ENCODE data around the gene ESPN. TPM values are rescaled to one million over a fixed set of nuclear protein-coding genes. Genes with fewer than 3 reads are reported as not detected.
"Not testable (repeated sequence)": the region's sequence is repeated elsewhere in the genome, so short reads cannot be mapped to it uniquely, and the experiment has no call there.

Gene ESPN
- total RNA-seq, 1 donor from 2014 or later = 0.18 TPM

DNA sequence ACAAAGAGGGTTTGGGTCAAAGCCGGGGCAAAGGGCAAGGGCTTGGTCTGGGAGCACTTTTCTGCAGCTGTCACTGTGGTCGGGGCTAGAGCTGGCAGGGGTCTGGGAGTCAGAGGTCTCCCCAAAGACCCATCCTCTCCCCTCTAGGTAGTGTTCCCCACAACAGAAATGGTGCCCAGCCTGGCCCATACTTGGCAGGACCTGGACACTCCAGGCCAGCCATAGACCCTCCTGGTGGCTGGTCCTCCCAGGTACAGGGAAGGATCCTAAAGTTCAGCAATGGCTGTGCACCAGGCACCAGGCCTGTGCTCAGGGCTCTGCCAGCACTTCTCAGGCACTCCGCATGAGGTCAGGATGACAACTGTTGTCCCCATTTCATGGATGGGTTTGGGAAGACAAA lies 11.0 kb downstream of the ESPN start:
- POLR2A ChIA-PET = no interaction called here
- H3K27ac Mint-ChIP-seq = no peak overlapping the region
- peaks cover 38% of the 10 kb centered on the region for H3K27me3 Mint-ChIP-seq
- ATAC-seq (ENCODE audit: low read depth) (no peak), DNase-seq (no peak)
- TF ChIP-seq, protein P1, sequence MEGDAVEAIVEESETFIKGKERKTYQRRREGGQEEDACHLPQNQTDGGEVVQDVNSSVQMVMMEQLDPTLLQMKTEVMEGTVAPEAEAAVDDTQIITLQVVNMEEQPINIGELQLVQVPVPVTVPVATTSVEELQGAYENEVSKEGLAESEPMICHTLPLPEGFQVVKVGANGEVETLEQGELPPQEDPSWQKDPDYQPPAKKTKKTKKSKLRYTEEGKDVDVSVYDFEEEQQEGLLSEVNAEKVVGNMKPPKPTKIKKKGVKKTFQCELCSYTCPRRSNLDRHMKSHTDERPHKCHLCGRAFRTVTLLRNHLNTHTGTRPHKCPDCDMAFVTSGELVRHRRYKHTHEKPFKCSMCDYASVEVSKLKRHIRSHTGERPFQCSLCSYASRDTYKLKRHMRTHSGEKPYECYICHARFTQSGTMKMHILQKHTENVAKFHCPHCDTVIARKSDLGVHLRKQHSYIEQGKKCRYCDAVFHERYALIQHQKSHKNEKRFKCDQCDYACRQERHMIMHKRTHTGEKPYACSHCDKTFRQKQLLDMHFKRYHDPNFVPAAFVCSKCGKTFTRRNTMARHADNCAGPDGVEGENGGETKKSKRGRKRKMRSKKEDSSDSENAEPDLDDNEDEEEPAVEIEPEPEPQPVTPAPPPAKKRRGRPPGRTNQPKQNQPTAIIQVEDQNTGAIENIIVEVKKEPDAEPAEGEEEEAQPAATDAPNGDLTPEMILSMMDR (IDR thresholded peaks at IDR 0.05) = no peak
- intact Hi-C loops (cut with micrococcal nuclease) = no loop called here
- CTCF ChIA-PET = interaction anchor here (1.3 kb wide), 1 partner anchor 12 kb away, joined by 4 read pairs; no protein-coding TSS in a partner anchor
- H3K9me3 Mint-ChIP-seq = no peaks in the 10 kb centered on the region
- no peaks in the 10 kb centered on the region for H3K36me3 Mint-ChIP-seq (ENCODE audit: low read depth)
- H3K4me1 Mint-ChIP-seq = peaks cover 7% of the 10 kb centered on the region
- no peak overlapping the region for H3K4me3 Mint-ChIP-seq

DNA sequence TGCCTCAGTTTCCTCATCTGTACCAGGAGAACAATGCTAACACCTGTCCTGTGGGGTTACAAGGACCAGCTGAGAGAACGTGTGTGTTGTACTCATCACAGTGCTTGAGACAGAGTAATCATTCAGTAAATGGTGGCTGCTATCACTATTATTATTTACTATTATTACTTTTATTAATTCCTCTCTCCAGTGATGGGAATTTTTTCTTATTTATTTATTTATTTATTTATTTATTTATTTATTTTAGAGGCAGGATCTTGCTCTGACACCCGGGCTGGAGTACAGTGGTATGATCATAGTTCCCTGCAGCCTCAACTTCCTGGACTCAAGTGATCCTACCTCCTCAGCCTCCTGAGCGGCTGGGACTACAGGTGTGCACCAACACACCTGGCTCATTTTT lies 11.7 kb downstream of the ESPN start:
- H3K4me3 Mint-ChIP-seq; H3K4me1 Mint-ChIP-seq; H3K27ac Mint-ChIP-seq; ATAC-seq (ENCODE audit: low read depth); intact Hi-C loops (cut with micrococcal nuclease); H3K9me3 Mint-ChIP-seq; DNase-seq; POLR2A ChIA-PET; H3K36me3 Mint-ChIP-seq (ENCODE audit: low read depth): not testable (repeated sequence)
- CTCF ChIA-PET = interaction anchor here (0.8 to 1.7 kb wide), 2 partner anchors 10 to 187 kb away, joined by 3 to 6 read pairs; no protein-coding TSS in a partner anchor
- H3K27me3 Mint-ChIP-seq = peaks cover 39% of the 10 kb centered on the region

DNA sequence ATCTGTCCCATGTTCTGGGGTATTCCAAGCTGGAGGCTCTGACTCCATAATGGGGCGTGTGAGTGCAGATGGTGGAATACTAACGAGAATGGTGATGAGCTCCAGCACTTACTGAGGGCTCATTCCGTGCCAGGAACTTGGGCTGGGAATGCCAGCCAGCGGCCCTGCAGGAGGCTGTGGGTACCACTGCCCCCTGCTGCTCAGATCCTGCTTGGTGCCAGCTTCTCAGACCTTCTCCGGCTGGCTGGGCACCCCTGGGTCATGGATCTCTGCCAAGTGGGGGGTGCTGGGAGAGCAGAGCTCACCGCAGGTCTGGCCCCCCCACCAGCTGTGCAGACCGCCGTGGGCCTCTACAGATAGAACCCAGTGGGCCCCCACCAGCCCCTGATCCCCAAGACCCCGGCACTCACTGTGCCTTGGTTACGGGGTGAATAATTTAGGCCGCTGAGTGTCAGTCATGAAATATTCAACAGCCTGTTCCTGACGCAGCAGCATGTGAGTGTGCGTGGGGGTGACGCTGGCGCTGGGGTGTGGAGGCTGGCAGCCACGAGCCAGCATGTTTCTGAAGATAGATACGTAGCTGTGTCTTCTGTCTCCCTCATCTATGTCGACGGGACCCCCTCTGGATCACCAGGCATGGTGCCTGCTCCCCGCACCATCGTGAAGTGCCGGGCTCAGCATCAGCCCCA lies 12.6 kb downstream of the ESPN start:
- H3K27me3 Mint-ChIP-seq = peaks cover 44% of the 10 kb centered on the region
- POLR2A ChIA-PET; H3K4me1 Mint-ChIP-seq; H3K36me3 Mint-ChIP-seq (ENCODE audit: low read depth); H3K4me3 Mint-ChIP-seq; intact Hi-C loops (cut with micrococcal nuclease); DNase-seq; H3K9me3 Mint-ChIP-seq; H3K27ac Mint-ChIP-seq; ATAC-seq (ENCODE audit: low read depth): not testable (repeated sequence)
- CTCF ChIA-PET = interaction anchor here (0.7 to 2.8 kb wide), 10 partner anchors 10 to 191 kb away, joined by 3 to 26 read pairs (median 5); partner anchors contain the start of genes NOL9 and PLEKHG5

DNA sequence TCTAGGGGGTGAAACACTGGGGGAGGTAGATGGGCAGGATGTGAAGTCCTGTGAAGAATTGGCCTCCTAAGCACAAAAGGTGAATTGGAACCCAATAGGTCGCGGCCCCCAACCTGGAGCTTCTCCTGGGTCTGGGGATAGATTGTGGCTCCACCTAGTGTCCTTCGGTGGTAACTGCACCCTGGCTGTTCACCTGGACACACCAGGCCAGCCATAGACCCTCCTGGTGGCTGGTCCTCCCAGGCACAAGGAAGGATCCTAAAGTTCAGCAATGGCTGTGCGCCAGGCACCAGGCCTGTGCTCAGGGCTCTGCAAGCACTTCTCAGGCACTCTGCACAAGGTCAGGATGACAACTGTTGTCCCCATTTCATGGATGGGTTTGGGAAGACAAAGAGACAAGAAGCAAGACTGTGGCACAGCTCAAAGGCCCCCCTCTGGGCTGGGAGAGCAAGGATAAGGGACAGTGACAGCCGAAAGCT lies 13.5 kb downstream of the ESPN start:
- Mint-ChIP-seq H3K9me3 (no peaks in the 10 kb centered on the region), H3K27ac (no peak overlapping the region), H3K27me3 (peaks cover 44% of the 10 kb centered on the region), H3K4me3 (no peak overlapping the region), H3K4me1 (peaks cover 7% of the 10 kb centered on the region), H3K36me3 (ENCODE audit: low read depth) (no peaks in the 10 kb centered on the region)
- ChIA-PET POLR2A (no interaction called here), CTCF (interaction anchor here (0.7 to 2.8 kb wide), 10 partner anchors 11 to 191 kb away, joined by 3 to 26 read pairs (median 6); partner anchors contain the start of genes NOL9 and PLEKHG5)
- peak; percentile 57 for DNase-seq
- intact Hi-C loops (cut with micrococcal nuclease) = loop anchor here (1.0 kb wide), 2 partner anchors 15 to 192 kb away; no protein-coding TSS in a partner anchor
- TF ChIP-seq, protein P1 (IDR thresholded peaks at IDR 0.05) = peak; percentile 68
- peak; percentile 59 for ATAC-seq (ENCODE audit: low read depth)

DNA sequence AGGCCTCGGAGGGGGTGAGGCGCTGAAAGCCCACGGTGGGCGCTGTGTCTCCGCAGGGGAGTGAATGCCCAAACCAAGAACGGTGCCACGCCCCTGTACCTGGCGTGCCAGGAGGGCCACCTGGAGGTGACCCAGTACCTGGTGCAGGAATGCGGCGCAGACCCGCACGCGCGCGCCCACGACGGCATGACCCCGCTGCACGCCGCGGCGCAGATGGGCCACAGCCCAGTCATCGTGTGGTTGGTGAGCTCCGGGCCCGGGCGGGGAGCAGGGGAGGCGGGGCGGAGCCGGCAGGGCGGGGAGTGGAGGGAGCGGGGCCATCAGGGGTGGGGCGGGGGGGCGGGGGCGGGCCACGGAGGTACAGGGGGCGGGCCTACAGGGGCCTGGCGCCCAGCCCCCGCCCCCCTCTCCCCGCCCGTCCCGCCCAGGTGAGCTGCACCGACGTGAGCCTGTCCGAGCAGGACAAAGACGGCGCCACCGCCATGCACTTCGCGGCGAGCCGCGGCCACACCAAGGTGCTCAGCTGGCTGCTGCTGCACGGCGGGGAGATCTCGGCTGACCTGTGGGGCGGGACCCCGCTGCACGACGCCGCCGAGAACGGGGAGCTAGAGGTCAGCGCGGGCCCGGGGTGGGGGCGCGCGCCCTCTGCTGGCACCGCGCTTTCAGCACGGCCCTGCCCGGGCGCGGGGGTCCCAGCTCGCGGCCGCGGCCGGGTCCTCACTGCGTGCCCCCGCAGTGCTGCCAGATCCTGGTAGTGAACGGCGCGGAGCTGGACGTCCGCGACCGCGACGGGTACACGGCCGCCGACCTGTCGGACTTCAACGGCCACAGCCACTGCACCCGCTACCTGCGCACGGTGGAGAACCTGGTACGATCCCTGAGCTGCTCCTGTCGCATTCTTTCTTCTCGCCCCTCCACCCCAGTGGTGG lies 15.9 kb downstream of the ESPN start:
- TF ChIP-seq, protein P1 (IDR thresholded peaks at IDR 0.05) = no peak
- no peaks in the 10 kb centered on the region for H3K36me3 Mint-ChIP-seq (ENCODE audit: low read depth)
- ATAC-seq (ENCODE audit: low read depth) = peak; percentile 81
- peaks cover 38% of the 10 kb centered on the region for H3K27me3 Mint-ChIP-seq
- POLR2A ChIA-PET = no interaction called here
- intact Hi-C loops (cut with micrococcal nuclease) = no loop called here
- peaks cover 7% of the 10 kb centered on the region for H3K4me1 Mint-ChIP-seq
- peak overlapping the region; percentile 35 for H3K4me3 Mint-ChIP-seq
- peak; percentile 47 for DNase-seq
- CTCF ChIA-PET = interaction anchor here (1.0 to 2.2 kb wide), 7 partner anchors 17 to 193 kb away, joined by 3 to 9 read pairs (median 4); no protein-coding TSS in a partner anchor
- H3K27ac Mint-ChIP-seq = no peak overlapping the region
- no peaks in the 10 kb centered on the region for H3K9me3 Mint-ChIP-seq
